Muscle of arm (tissue), 12 donors: Measurements from ENCODE around the gene WDR27. TPM values are rescaled to one million over a fixed set of nuclear protein-coding genes. Genes with fewer than 3 reads are reported as not detected.

Experiments
- DNase-seq: peaks from one replicate; pipeline ENCODE4 v3.0.0-alpha.2; 2013
- polyA plus RNA-seq, 12 donors: library from polyadenylated mRNA; unstranded; fragments of 120-200 nt; gene quantifications; one replicate each; pipeline ENCODE4 v1.2.1, GENCODE V29; 2013; ENCODE audit not compliant: insufficient read length in 12 of 12

The WDR27 gene
- polyA plus RNA-seq, 12 donors = 17.8 to 60.4 (median 35.3) TPM; not detected in 1

DNA sequence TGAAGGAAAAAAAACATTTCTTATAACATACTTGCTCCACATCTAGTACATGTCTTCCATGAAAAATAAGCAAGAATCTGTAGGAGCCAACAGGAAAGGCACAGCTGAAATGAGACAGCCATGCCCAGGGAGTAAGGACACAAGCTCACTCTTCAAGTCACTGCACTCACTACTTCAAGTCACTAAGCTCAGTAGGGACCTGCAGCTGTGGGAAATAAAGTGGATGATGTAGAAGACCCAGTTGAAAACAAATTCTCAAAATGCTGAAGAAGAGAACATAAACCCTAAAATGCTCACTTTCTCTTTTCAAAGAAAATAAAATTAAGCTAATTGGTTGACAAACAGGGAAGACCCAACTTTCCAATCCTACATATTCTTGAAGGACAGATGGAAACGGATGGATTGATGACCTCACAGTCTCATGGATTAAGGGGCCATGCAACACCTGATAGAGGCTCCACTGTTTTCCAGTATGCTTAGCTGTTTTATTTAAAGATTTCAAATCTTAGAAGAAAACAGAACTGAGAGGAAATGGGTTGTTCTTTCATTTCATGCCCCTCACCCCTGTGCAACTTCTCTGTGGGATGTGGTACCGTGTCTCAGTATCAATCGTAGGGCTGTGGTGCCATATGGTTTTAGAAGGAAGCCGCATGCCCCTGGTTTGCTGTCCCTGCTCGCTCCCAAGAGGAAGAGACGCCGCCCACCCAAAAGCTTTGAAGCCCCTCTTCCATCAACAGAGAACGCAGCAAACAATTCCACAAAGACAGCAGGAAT lies 133.3 kb downstream of the WDR27 start:
- DNase-seq = no peak

DNA sequence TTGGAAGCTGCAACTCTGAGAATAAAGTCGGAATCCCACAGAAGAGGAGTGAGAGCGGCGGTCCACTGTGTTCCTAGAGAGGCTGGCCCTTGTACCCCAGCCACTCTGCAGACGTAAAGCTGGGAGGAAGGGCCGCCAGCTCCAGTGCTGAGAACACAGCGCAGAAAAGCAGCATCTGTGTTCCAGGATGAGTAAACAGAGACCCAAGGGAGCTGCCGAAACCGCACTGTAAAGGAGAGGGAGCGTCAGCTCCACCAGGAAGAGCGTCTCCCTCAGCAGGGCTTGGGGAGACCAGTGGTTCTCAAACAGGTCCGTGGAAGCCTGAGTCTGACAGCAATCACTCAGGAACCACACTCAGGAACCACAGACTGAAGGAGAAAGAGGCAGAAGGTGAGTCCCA lies 134.0 kb downstream of the WDR27 start:
- no peak for DNase-seq

DNA sequence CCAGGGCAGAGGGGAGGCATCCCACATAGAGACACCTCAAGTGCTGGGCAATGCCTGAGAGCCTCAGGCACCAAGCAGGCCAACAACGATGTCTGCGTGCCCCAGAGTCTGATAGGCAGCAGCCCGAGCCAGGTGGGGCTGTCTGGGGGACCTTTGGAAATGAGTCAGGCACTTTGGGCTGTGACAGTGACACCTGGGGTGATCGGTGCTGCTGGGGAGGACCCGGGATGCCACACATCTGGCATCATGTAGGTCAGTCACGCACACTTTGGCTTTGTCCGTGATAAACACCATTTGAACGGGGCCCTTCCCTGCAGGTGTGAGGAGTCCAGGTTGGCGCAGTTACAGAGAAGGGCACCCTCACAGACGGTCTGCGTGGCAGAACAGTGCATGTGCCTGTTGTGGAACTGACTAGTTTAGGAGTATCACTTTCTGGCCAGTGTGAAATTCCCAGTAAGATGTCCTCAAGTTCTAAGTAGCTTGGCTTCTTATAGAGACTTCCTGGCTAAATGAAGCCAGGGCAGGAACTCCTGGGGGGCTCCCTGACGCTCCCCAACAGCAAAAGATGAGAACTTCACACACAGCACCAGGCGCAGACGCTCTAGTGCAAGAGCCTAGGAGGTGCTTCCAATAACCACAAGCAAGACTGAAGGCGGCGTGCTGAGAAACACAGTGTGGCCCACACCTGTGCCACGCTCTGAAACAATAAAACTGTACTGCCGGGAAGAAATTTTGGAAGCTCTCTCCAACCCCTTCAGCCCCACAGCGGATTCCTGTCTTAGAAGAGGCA lies 134.7 kb downstream of the WDR27 start:
- no peak for DNase-seq

DNA sequence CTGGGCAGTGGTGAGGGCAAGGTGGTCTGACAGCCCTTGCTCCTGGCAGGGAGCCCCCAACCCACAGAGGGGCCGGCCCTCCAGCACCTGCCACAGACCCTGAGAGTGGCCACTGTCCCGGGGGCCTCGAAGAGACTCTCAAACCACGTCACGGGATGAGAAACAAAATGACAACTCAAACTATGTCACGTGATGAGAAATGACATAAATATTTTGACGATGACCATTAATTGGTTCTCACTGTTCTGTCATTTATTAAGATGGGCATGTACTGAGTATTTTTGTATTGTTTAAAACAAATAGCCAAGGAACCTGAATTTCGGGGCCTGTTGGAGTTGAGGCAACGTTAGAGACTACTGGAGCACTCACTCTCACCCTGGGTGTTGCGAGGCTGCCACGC lies 135.5 kb downstream of the WDR27 start:
- no peak for DNase-seq

DNA sequence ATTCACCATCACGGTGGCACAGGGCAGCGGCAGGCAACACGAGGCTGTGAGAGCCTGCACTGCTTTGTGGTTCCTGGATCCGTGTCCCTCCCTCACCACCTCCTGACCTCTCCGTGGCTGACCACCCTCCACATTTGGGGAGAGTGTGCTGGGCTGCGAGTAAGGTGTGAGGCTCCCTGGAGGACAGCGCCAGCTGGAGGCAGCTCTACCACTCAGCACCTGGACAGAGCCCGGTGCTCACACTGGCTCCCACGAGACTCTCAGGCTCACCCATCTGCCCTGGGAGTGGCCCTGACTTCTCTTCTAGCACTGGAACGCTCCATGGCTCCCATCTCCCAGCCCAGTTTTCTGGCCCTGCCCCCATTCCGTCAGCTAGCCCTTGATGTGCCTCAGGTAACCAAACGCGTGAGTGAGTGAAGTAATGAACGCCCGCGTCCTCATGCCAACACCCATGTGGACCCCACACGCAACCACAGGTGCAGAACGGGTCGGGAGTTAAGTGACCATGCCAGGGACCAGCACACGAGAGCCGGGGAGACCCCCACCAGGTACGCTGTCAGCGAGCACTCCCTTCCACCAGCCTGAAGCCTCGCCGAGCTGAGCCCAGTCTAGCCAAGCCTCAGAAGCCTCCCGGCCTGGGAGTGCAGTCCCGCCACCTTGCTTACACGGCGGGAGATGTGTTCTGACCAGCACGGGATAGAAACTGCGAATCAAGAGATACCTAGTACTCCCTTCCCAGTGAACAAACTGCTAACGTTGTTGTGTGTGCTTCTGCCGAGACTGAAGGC lies 137.2 kb downstream of the WDR27 start:
- DNase-seq = no peak

DNA sequence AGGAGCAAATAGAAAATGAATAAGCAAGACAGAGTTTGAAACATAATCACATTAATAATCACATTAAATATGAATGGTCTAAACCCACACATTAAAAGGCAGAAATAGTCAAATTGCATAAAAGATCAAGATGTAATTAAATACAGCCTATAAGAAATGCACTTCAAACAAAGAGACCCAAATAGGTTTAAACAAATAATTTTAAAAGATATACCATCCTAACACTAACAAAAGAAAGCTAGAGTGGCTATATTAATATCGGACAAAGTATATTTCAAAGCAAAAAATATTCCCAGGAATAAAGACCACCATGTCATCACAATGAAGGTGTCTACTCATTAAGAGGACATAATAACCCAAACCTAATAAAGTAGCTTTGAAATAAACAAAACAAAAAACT lies 140.2 kb downstream of the WDR27 start:
- no peak for DNase-seq

DNA sequence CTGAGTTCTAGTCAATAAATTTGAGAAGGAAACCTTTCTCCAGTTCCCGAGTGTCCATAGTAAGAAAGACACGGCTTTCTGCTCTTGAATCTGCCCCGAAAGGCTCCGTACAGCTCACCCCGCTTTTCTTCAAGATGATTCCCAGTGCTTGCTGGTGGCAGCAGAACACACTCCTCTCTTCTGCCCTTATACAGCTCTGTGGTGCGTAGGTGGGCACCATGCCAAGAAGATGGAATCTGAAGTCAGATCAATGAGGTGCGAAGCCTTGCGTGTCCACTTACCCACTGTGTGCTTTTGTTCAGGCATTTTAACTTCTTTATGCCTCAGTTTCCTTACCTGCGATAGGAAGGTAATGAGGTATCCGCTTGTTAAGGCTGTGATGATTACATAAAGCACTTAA lies 142.2 kb downstream of the WDR27 start:
- no peak for DNase-seq

DNA sequence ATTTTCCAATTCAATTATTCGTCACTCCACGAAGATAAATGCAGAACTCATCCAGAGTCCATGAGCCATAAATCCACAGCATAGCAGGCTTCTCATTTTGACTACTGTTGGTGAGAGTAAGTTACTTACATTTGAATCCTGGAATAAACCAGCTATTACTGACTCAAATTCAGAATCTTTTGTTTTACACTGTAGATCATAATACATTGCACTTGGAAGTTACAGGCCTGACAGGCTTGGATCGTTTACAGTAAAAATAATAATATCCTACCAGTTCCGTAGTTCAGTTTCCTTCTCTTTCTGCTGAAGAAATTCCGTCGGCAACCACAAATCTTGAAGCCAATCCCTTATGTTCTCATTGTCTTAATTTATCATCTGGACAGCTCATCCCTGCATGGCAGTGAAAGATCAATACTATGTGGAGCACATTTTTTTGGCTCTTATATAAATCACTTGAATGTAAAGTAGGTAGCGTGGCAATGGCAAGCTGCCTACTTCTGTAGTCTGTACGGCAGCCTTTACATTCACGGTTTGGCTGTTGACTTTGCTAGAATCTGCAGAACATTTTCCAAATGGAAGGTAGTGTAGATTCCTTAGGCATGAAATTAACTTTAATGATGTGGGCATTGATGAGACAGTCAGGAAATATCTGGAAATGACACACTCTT lies 142.9 kb downstream of the WDR27 start:
- no peak for DNase-seq

DNA sequence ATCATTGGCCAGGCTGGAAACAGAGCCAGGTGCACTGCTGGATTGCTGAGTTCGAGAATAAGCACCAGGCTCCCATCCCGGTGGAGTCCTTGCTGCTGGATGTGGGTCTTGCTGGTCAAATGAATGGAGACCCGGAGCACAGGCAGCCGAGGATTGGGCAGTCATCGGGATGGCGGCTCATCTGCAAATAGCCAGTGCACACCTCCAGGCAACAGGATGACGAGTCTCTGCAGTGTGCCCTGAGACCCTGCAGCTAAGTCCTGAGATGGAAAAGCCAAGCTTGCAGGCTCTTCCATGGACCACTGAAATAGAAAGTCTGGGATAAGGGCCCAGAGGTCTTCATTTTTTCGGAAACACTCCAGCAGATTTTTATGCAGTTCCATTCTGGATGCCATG lies 143.5 kb downstream of the WDR27 start:
- DNase-seq = no peak

DNA sequence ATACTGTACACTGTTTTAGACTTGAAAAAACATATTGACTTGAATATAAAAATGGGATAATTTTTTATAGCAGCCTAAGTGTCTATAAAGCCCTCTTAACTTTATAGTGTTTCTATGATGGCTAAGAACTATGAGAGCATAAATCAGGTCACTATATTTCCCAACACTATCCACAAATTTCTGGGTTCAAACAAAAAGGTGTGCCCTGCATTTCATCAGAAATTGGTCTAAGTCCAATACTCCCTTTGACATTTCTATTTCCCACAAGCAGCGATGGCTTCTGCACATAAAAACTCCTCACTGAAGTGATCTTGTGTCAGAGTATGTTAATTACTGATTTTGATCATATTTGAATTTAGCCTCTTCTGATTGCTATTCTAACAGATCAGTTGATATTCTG lies 143.9 kb downstream of the WDR27 start:
- DNase-seq = no peak

DNA sequence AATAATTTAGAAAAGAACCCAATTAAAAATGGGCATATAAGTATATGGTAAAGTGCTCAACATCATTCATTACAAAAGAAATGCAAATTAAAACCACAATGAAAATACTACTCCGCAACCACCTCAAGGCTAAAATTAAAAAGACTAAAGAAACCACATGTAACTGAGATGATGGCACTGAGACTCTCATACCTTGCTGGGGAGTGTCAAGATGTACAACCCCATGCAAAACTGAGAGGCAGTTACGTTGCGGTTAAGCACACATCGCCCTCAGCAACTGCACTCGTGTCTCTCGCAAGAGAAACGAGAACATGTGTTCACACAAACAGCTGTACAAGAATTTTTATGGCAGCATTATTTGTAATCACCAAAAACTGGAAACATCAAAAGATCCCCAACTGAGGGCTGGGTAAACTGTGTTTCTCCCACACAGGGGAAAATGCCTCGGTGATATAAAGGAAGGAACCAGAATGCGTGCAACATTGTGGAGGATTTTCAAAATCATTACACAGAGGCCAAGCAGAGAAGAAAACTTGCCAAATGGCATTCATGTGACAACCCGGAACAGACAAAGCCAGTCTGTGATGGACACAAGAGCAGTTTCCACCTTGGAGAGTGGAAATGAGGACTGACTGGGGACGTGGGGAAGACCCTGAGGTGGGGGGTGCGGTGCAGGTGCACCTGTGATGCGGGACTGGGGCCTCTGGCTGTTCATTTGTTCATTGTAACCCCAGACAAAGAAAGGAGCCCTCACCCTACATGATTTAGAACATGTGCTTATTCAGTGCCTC lies 144.9 kb downstream of the WDR27 start:
- DNase-seq = no peak

DNA sequence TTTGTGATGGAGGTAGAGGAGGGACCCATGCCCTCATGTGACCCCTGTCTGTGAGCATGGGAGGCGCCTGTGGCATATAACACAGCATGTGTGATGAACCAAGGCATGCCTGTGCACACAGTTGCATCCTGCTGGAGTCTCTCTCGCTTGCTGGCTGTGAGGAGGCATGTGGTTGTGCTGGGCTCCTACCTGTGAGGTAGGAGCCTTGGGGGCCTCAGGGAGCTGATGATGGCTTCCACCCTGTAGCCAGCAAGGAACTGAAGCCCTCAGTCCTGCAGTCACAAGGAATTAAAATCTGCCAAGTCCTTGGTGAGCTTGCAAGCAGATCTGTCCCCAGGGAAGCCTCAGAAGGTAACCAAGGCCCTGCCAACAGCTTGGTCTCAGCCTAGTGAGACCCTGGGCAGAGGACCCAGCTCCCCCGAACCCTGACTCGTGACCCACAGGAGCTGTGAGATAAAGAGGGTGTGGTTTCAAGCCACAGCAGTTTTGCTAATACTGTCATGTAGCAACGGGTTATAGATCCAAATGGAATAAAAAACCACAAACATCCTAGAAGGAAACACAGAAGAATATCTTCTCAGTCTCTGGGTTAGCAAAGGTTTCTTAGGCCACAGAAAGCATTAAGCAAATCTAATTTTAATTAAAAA lies 145.7 kb downstream of the WDR27 start:
- no peak for DNase-seq

DNA sequence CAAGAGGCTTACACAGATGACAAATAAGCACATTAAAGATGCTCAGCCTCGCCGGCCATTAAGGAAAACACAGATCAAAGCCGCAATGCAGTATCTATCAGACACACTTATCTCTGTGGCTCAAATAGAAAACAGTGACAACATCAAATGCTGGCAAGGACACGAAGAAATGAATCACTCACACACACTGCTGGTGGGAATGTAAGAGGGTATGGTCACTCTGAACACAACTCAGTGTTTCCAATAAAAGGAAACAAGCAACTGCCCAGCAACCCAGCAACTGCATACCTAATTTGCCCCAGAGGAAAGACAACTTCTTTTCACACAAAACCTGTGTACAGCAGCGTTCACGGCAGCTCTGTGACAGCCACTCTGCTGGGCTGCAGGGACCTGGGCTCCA lies 155.8 kb downstream of the WDR27 start:
- DNase-seq = no peak

DNA sequence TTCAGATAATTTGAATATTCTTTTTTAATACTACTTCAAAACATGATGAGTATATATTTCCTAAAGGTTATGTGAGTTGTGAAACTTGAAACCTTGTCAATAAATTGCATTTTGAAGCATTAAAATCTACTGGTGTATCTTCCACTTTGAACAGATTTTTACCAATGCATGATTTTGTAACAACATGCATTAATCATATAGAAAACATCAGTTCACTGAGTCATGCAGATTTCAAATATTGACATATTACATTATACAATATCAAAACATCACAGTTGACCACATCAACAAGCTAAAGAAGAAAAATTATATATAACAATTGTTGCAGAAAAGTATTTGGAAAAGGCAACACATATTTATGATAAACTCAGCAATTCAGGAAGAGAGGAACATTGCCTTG lies 158.1 kb downstream of the WDR27 start:
- no peak for DNase-seq

DNA sequence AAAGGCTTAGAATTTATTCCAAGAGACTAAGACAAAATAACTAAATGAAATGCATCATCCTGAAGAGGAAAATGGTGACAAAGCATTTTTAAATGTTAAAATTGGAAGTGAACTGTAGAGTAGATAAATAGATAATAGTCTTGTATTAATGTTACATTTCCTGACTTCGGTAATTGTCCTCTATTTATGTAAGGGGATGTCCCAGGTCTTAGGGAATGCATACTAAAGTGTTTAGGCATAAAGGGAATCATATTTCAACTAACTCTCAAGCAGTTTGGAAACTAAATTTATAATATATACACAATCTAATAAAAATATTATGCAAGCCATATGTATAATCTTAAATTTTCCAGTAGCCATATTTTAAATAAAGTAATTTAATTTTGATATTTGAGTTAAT lies 159.3 kb downstream of the WDR27 start:
- no peak for DNase-seq

DNA sequence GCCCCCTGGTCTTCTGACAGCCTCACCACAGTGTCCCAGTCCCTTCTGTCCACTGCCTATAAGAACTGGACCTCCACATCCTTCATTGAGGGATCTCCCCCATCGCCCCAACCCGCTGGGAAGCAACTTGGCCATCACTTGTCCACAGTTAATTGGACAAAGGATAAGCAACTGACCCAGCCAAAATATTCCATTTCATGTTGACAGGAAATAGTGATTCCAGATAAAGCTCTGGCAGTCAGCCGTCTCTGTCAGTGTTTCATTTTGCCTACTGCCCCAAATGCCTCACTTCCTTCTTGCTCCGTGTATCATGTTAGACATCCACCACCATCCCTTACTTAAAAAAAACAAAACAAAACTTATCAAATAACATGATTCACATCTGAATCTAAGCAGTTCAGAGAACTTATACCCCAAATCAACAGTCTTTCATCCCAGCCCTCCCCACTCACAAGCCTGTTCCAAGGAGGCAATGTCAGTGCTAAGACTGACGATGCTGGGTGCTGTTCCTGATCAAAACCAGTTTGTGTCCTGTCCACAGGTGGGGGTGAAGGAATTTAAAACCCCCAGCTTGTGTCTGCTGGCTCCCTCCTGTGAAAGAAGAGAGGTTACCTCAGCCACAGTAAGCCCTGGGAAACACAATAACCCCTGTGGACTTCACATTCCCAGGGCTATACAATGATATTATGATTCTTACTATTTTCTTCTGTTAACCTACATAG lies 162.5 kb downstream of the WDR27 start:
- no peak for DNase-seq

DNA sequence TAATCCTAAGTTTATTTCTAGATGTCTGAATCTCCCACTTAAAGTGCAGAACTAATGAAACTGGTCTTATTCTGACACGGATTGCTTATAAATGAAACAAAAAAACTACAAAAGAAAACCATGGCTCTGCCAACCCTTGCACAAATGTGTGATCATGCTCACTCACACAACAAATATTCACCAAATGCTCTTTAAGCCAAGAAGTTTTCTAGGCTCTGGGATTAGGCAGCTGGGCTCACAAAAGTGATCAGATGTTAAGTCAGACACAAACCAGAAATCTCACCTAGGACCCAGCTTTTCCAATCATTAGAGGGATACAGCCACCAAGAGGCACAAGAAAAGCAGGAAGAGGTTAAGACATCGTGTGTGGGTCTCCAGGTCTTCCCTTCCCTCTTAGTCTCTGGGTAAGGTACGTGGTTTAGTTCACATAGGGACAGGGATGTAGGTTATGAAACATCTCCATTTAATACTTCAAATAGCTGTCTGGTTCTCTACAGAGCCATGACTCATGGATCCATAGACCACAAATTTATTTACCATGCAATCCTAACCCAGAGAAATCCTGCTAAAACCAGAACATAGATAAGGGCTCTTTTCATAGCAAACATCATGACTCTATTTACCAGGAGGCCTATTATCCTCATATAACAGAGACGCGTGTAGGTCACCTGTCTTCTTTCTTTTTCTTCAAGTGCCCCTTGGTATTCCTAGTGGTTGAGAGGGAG lies 165.2 kb downstream of the WDR27 start:
- no peak for DNase-seq

DNA sequence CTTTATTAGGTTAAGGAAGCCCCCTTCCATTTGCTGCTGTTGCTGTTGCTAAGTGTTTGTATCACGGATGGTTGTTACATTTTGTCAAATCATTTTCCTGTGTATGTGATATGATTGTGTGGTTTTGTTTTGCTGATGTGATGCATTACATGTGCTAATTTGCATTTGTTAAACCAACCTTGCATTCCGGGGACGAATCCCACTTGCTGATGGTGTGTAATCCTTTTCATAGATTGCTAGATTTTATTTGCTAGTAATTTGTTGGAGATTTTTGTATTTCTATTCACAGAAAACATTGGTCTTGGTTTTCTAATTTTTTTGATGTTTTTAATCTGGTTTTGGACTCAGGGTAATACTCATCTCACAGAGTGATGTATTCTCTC lies 167.8 kb downstream of the WDR27 start:
- no peak for DNase-seq

DNA sequence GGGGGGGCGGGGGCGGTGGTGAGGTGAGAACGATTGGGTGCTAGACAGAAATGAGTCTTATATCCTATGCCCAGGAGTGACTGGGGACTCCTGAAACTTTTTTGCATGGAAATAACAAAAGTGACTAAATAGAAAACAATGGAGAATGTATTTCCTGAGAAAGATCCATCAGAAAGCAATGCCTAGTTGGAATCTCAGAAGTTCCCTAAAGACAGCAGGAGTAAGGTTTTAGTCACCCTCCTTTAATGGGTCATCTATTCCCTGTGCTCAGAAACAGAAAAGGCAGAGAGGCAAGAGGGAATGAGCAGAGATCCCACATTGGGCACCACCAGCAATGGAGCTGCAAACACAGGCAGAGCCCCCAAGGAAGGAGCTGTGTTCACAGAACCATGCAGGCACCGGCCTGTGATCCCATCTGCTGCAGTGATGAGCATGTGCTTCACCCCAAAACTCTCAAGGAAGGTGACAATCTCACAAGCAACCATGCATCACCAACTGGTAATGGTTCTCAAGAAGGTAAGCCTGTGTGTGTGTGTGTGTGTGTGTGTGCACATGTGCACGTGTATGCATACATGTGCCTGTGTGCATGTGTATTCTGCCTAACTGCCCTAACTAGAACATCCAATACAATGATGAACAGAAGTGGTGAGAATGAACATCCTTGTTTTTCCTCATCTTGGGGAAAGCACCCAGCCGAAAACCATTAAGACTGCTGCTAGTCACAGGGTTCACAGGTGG lies 168.4 kb downstream of the WDR27 start:
- no peak for DNase-seq
